Keratinocyte (primary cell): ENCODE measurements around the gene TGFB1I1. TPM values are rescaled to one million over a fixed set of nuclear protein-coding genes. Genes with fewer than 3 reads are reported as not detected.

Experiments used
- DNase-seq: peaks from one replicate; pipeline ENCODE4 v3.0.0-alpha.2; 2011; ENCODE audit warnings: low read depth, missing footprints, low spot score
- FAIRE-seq: peaks from 2 replicates; lab custom pipeline; 2011; peaks lifted over from hg19 to GRCh38; lab: Jason Lieb, UNC
- H2AFZ ChIP-seq: 2 replicates; pipeline ENCODE4 v1.6.0; 2012; ENCODE audit warnings: low read length, control low read depth, inconsistent platforms; ENCODE audit not compliant: control insufficient read depth
- H3K27ac ChIP-seq: 2 replicates; pipeline ENCODE4 v1.5.1; 2011; ENCODE audit warnings: low read length; ENCODE audit not compliant: control insufficient read depth, insufficient read depth
- H3K27me3 ChIP-seq: 3 replicates; pipeline ENCODE4 v1.6.0; 2011; ENCODE audit warnings: low read length; ENCODE audit not compliant: control insufficient read depth, insufficient read depth; ENCODE audit errors: extremely low read depth
- H3K36me3 ChIP-seq, 2 experiments: 2 replicates in 1 of 2; 3 replicates in 1 of 2; pipeline ENCODE4 v1.5.1; 2011; ENCODE audit warnings: low read length in 2 of 2, mild to moderate bottlenecking in 1 of 2; ENCODE audit not compliant: control insufficient read depth in 2 of 2, insufficient read depth in 2 of 2; ENCODE audit errors: extremely low read depth in 1 of 2
- H3K4me1 ChIP-seq: 3 replicates; pipeline ENCODE4 v1.5.1; 2011; ENCODE audit warnings: low read length; ENCODE audit not compliant: control insufficient read depth, insufficient read depth; ENCODE audit errors: extremely low read depth
- H3K4me2 ChIP-seq: 3 replicates; pipeline ENCODE4 v1.6.0; 2011; ENCODE audit warnings: low read depth, low read length; ENCODE audit not compliant: control insufficient read depth, insufficient read depth; ENCODE audit errors: extremely low read depth
- H3K4me3 ChIP-seq, 3 experiments: fragments of 200-600 bp in 1 of 3; sonication (generic) in 1 of 3; 2 replicates in 2 of 3; 3 replicates in 1 of 3; pipeline ENCODE4 v1.5.1; 2011 to 2016; ENCODE audit warnings: low read length in 3 of 3, mild to moderate bottlenecking in 3 of 3, control low read depth in 2 of 3, inconsistent platforms in 1 of 3, low read depth in 1 of 3, mixed read lengths in 1 of 3, mixed run types in 1 of 3, moderate library complexity in 1 of 3; ENCODE audit not compliant: control insufficient read depth in 2 of 3, insufficient read depth in 2 of 3; ENCODE audit errors: extremely low read depth in 1 of 3
- H3K79me2 ChIP-seq: 2 replicates; pipeline ENCODE4 v1.6.0; 2012; ENCODE audit warnings: low read length; ENCODE audit not compliant: control insufficient read depth, insufficient read depth
- H3K9ac ChIP-seq: 3 replicates; pipeline ENCODE4 v1.6.0; 2011; ENCODE audit warnings: low read length; ENCODE audit not compliant: control insufficient read depth, insufficient read depth; ENCODE audit errors: extremely low read depth
- H3K9me1 ChIP-seq: 3 replicates; pipeline ENCODE4 v1.6.0; 2011; ENCODE audit warnings: low read length; ENCODE audit not compliant: control insufficient read depth, insufficient read depth; ENCODE audit errors: extremely low read depth
- H3K9me3 ChIP-seq: 2 replicates; pipeline ENCODE4 v1.5.1; 2012; ENCODE audit warnings: low read depth, low read length; ENCODE audit not compliant: control insufficient read depth
- H4K20me1 ChIP-seq: 3 replicates; pipeline ENCODE4 v1.6.0; 2011; ENCODE audit warnings: low read length; ENCODE audit not compliant: control insufficient read depth, insufficient read depth; ENCODE audit errors: extremely low read depth
- EZH2 ChIP-seq: IDR thresholded peaks from one replicate; pipeline ENCODE4 v1.6.1; 2012; ENCODE audit warnings: inconsistent platforms, mild to moderate bottlenecking, low read length, moderate library complexity
- dilution Hi-C: fragments of 300-500 bp; cut with MboI; formaldehyde crosslinking; loops from one replicate; pipeline ENCODE4 v1.7.0; 2020; ENCODE audit warnings: low sequenced_read_pairs; ENCODE audit not compliant: extremely low pct_ligation_motif_present
- polyA plus RNA-seq, 5 experiments: library from polyadenylated mRNA; depleted of rRNA in 3 of 5; stranded (reverse) in 3 of 5; stranded (forward) in 1 of 5; unstranded in 1 of 5; fragments of >200 nt; gene quantifications; 1 replicate in 1 of 5; 2 replicates in 3 of 5; 3 replicates in 1 of 5; pipeline versions ENCODE4 v1.2.1 to v1.2.3, GENCODE V29; 2011 to 2012; ENCODE audit warnings: missing spikeins in 2 of 5, low read depth in 1 of 5, low replicate concordance in 1 of 5
- TF ChIP-seq, protein P1 (sequence below), 3 experiments: IDR thresholded peaks in 1 of 3; conservative IDR thresholded peaks in 1 of 3; optimal IDR thresholded peaks in 1 of 3; 2 replicates in 2 of 3; 3 replicates in 1 of 3; pipeline versions ENCODE3 to v1.5.1; 2011; ENCODE audit warnings: low read length in 3 of 3, mild to moderate bottlenecking in 3 of 3, moderate library complexity in 2 of 3, control low read depth in 1 of 3, inconsistent platforms in 1 of 3; ENCODE audit not compliant: insufficient read depth in 2 of 3; ENCODE audit errors: extremely low read depth in 1 of 3

Gene TGFB1I1
- polyA plus RNA-seq, 1 donor (not counting 4 experiments of a cell fraction or from before 2014, with no cell fraction given) = 3.7 TPM

DNA sequence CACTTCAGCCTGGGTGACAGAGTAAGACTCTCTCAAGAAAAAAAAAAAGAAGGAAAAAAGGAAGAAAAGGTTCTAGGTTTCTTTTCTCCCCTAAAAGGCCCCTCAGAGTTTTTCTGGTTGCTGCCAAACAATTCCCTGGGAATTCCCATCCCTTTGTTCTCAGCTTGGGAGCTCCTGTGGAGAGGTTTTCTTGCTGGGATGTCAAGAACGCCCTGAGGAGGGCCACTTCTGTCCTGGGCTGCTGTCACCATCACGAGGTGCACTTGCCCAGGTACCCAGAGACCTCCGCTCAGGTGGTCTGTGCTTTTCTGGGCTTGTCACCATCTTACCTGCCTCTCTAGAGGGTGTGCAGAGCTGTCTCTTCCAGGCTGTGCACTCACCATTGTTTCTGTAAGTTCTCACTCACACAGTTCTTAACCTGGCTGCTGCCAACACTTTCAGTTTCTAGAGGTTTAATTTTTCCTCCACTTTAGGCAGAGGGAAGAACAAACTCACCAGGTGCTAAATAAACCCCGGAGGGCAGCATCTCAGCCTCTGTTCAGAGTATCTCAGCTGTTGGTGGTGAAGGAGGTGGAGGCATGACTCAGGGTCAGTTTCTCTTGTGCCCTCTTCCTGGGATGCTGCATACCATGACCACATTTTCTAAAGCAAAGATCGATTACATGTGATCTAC, 41.4 kb upstream of the TGFB1I1 start:
- Histone ChIP-seq H3K27ac (no peak overlapping the region), H3K4me1 (peaks cover 4% of the 10 kb centered on the region), H3K79me2 (no peaks in the 10 kb centered on the region), H3K27me3 (peaks cover 3% of the 10 kb centered on the region), H3K36me3 (no peaks in the 10 kb centered on the region), H3K4me3 (no peak overlapping the region), H3K9me3 (no peaks in the 10 kb centered on the region), H3K4me2 (no peak overlapping the region), H2AFZ (no peak overlapping the region), H3K9ac (no peak overlapping the region), H3K9me1 (no peaks in the 10 kb centered on the region), H4K20me1 (no peaks in the 10 kb centered on the region)
- FAIRE-seq (no peak), DNase-seq (no peak)
- dilution Hi-C loops = no loop called here
- TF ChIP-seq, protein P1, sequence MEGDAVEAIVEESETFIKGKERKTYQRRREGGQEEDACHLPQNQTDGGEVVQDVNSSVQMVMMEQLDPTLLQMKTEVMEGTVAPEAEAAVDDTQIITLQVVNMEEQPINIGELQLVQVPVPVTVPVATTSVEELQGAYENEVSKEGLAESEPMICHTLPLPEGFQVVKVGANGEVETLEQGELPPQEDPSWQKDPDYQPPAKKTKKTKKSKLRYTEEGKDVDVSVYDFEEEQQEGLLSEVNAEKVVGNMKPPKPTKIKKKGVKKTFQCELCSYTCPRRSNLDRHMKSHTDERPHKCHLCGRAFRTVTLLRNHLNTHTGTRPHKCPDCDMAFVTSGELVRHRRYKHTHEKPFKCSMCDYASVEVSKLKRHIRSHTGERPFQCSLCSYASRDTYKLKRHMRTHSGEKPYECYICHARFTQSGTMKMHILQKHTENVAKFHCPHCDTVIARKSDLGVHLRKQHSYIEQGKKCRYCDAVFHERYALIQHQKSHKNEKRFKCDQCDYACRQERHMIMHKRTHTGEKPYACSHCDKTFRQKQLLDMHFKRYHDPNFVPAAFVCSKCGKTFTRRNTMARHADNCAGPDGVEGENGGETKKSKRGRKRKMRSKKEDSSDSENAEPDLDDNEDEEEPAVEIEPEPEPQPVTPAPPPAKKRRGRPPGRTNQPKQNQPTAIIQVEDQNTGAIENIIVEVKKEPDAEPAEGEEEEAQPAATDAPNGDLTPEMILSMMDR (optimal IDR thresholded peaks at IDR 0.05 in 1 of 3, IDR thresholded peaks at IDR 0.05 in 1 of 3, conservative IDR thresholded peaks at IDR 0.05 in 1 of 3; ENCODE audit: extremely low read depth in 1 of 3, insufficient read depth in 2 of 3, low read length in 3 of 3) = no peak
- TF ChIP-seq EZH2 = no peak

DNA sequence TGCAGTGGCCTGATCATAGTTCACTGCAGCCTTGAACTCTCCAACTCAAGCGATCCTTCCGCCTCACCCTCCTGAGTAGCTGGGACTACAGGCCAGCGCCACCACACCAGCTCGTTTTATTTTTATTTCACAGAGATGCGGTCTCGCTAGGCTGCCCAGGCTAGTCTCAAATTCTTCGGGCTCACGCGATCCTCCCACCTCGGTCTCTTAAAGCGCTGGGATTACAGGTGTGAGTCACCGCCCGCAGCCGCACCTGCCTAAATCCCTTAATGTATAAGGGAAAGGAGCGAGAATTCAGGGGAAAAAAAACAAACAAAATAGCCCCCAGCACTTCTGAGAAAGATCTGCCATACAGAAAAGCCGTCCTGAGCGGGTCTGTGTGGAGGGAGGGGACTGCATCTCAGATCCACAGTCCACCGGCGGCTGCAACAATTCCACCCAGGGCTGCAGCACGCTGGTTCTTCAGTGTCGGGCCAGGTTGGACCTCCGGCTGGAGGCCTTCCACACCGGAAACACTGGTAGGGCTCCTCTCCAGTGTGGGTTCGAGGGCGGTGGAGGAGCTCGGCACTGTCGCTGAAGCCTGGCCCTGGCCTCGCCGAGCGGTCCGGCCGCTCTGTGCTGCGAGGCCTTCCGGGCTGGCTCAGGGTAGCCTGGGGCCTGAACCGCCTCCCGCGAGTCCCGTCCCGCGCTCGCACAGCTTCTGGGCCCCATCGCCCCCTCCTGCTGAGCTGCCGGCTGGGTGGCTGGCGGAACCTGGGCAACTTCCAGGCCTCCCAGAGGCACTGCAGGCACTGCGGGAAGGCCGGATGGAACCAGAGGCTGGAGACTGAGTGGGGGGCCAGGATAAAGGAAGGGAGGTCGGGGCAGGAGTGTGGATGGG, 36.4 kb upstream of the TGFB1I1 start:
- DNase-seq = no peak
- dilution Hi-C loops = no loop called here
- no peaks in the 10 kb centered on the region for H3K9me1 ChIP-seq
- FAIRE-seq = no peak
- H4K20me1 ChIP-seq = no peaks in the 10 kb centered on the region
- no peak overlapping the region for H3K27ac ChIP-seq
- no peak overlapping the region for H3K4me3 ChIP-seq
- no peaks in the 10 kb centered on the region for H3K27me3 ChIP-seq
- no peaks in the 10 kb centered on the region for H3K79me2 ChIP-seq
- H3K4me1 ChIP-seq = no peaks in the 10 kb centered on the region
- H3K4me2 ChIP-seq = no peak overlapping the region
- TF ChIP-seq, protein P1 (optimal IDR thresholded peaks at IDR 0.05 in 1 of 3, IDR thresholded peaks at IDR 0.05 in 1 of 3, conservative IDR thresholded peaks at IDR 0.05 in 1 of 3; ENCODE audit: extremely low read depth in 1 of 3, insufficient read depth in 2 of 3, low read length in 3 of 3) = no peak
- no peak for TF ChIP-seq EZH2
- no peak overlapping the region for H2AFZ ChIP-seq
- no peaks in the 10 kb centered on the region for H3K9me3 ChIP-seq
- no peaks in the 10 kb centered on the region for H3K36me3 ChIP-seq
- no peak overlapping the region for H3K9ac ChIP-seq
